SK-N-SH (cell line): Measurements from ENCODE around the gene ZBTB24. TPM values are rescaled to one million over a fixed set of nuclear protein-coding genes. Genes with fewer than 3 reads are reported as not detected.

Source experiments
- CTCF ChIA-PET: fragments of 300-600, 350-600 bp; formaldehyde crosslinking; extraction: SDS; loops from one replicate; lab custom pipeline; 2021; lab: Yijun Ruan, JAX
- POLR2A ChIA-PET: fragments of 350-600 bp; sonication (Branson Sonifier 250); formaldehyde crosslinking; extraction: SDS; loops from one replicate; lab custom pipeline; 2020; ENCODE audit warnings: antibody characterized with exemption, inconsistent platforms; lab: Yijun Ruan, JAX
- DNase-seq: peaks from one replicate; pipeline ENCODE4 v3.0.0; 2012
- H2AFZ ChIP-seq: fragments of 200-600 bp; sonication (generic); 2 replicates; pipeline ENCODE4 v1.8.1; 2016; ENCODE audit warnings: antibody characterized with exemption, mild to moderate bottlenecking, low read depth
- H3F3A ChIP-seq: fragments of 200-600 bp; sonication (generic); replicated peaks from 2 replicates; pipeline ENCODE3; 2016; ENCODE audit warnings: antibody characterized with exemption, mild to moderate bottlenecking; ENCODE audit not compliant: insufficient read depth
- H3K27ac ChIP-seq, 2 experiments: fragments of 200-500 bp in 1 of 2; fragments of 200-600 bp in 1 of 2; sonication (Bioruptor generic) in 1 of 2; sonication (generic), shearing (Covaris generic) in 1 of 2; 2 replicates each; pipeline versions ENCODE4 v1.5.1 to v1.6.1; 2014 to 2016; ENCODE audit warnings: low read depth in 2 of 2, inconsistent platforms in 1 of 2, low read length in 1 of 2, mild to moderate bottlenecking in 1 of 2, mixed read lengths in 1 of 2
- H3K27me3 ChIP-seq: fragments of 200-600 bp; sonication (generic), shearing (Covaris generic); 2 replicates; pipeline ENCODE4 v1.6.1; 2016; ENCODE audit warnings: mixed run types; ENCODE audit not compliant: insufficient read depth
- H3K36me3 ChIP-seq, 2 experiments: fragments of 200-500 bp in 1 of 2; fragments of 200-600 bp in 1 of 2; sonication (Bioruptor generic) in 1 of 2; sonication (generic) in 1 of 2; replicated peaks in 1 of 2; 2 replicates each; pipeline versions ENCODE3 to v1.5.1; 2014 to 2016; ENCODE audit warnings: low read length in 1 of 2, mild to moderate bottlenecking in 1 of 2; ENCODE audit not compliant: insufficient read depth in 2 of 2, control insufficient read depth in 1 of 2
- H3K4me1 ChIP-seq, 2 experiments: fragments of 200-500 bp in 1 of 2; fragments of 200-600 bp in 1 of 2; sonication (Bioruptor generic) in 1 of 2; sonication (generic), shearing (Covaris generic) in 1 of 2; 2 replicates each; pipeline versions ENCODE4 v1.5.1 to v1.6.1; 2014 to 2016; ENCODE audit warnings: low read depth in 1 of 2, low read length in 1 of 2, mixed run types in 1 of 2; ENCODE audit not compliant: insufficient read depth in 2 of 2, control insufficient read depth in 1 of 2
- H3K4me2 ChIP-seq: fragments of 200-600 bp; sonication (generic), shearing (Covaris generic); 2 replicates; pipeline ENCODE4 v1.6.1; 2017; ENCODE audit warnings: mixed run types
- H3K4me3 ChIP-seq, 2 experiments: fragments of 200-500 bp in 1 of 2; fragments of 200-600 bp in 1 of 2; sonication (Bioruptor generic) in 1 of 2; sonication (generic), shearing (Covaris generic) in 1 of 2; 2 replicates each; pipeline versions ENCODE4 v1.5.1 to v1.8.1; 2014 to 2016; ENCODE audit warnings: low read depth in 2 of 2, inconsistent platforms in 1 of 2, low read length in 1 of 2, mild to moderate bottlenecking in 1 of 2, mixed read lengths in 1 of 2, moderate library complexity in 1 of 2
- H3K79me2 ChIP-seq: fragments of 200-600 bp; sonication (generic); 2 replicates; pipeline ENCODE4 v1.8.1; 2017; ENCODE audit warnings: mild to moderate bottlenecking; ENCODE audit not compliant: insufficient read depth
- H3K9ac ChIP-seq: fragments of 200-600 bp; sonication (generic); 2 replicates; pipeline ENCODE4 v1.6.1; 2017; ENCODE audit warnings: mixed run types
- H3K9me2 ChIP-seq: fragments of 200-600 bp; sonication (generic); 2 replicates; pipeline ENCODE4 v1.6.1; 2017; ENCODE audit warnings: mixed run types
- H3K9me3 ChIP-seq: fragments of 200-600 bp; sonication (generic); 2 replicates; pipeline ENCODE4 v1.6.1; 2017; ENCODE audit warnings: mixed run types, mild to moderate bottlenecking, moderate library complexity
- H4K20me1 ChIP-seq: fragments of 200-600 bp; sonication (generic); 2 replicates; pipeline ENCODE4 v1.6.1; 2017; ENCODE audit warnings: mild to moderate bottlenecking, mixed run types; ENCODE audit not compliant: insufficient read depth
- CHD2 ChIP-seq: fragments of 150-350 bp; IDR thresholded peaks from 2 replicates; pipeline ENCODE4 v1.6.1; 2018; ENCODE audit warnings: low read length; ENCODE audit not compliant: partially characterized antibody
- CTCF ChIP-seq: fragments of 200-600 bp; sonication (generic); IDR thresholded peaks from 2 replicates; pipeline ENCODE4 v1.6.1; 2017; ENCODE audit warnings: antibody characterized with exemption, mild to moderate bottlenecking, moderate library complexity
- ELF1 ChIP-seq: IDR thresholded peaks from 2 replicates; pipeline ENCODE4 v1.4.0; 2012
- EP300 ChIP-seq, 2 experiments: IDR thresholded peaks; 2 replicates each; pipeline versions ENCODE4 v1.4.0 to v1.6.1; 2012; ENCODE audit warnings: borderline replicate concordance in 1 of 2, low read depth in 1 of 2, low read length in 1 of 2
- EZH2phosphoT487 ChIP-seq: fragments of 200-600 bp; sonication (generic); IDR thresholded peaks from 2 replicates; pipeline ENCODE4 v1.6.1; 2017; ENCODE audit warnings: low read depth, mixed run types, mild to moderate bottlenecking, antibody characterized with exemption, moderate library complexity, borderline replicate concordance
- FOXJ3 ChIP-seq: sonication (generic); formaldehyde crosslinking; IDR thresholded peaks from 2 replicates; pipeline ENCODE4 v1.5.1; 2020; ENCODE audit warnings: mild to moderate bottlenecking, missing genetic modification reagents
- GABPA ChIP-seq: IDR thresholded peaks from 2 replicates; pipeline ENCODE4 v1.4.0; 2012; ENCODE audit warnings: low read depth, mild to moderate bottlenecking
- GATA2 ChIP-seq: sonication (generic); formaldehyde crosslinking; IDR thresholded peaks from 2 replicates; pipeline ENCODE4 v1.5.0; 2020; ENCODE audit warnings: mild to moderate bottlenecking, missing genetic modification reagents
- JUND ChIP-seq: IDR thresholded peaks from 2 replicates; pipeline ENCODE4 v1.4.0; 2012
- NFIC ChIP-seq: IDR thresholded peaks from 2 replicates; pipeline ENCODE4 v1.4.0; 2012; ENCODE audit warnings: borderline replicate concordance
- POLR2AphosphoS5 ChIP-seq: IDR thresholded peaks from 2 replicates; pipeline ENCODE4 v1.6.1; 2012; ENCODE audit warnings: low read depth, low read length
- RAD21 ChIP-seq: IDR thresholded peaks from 2 replicates; pipeline ENCODE4 v1.6.1; 2012; ENCODE audit warnings: mild to moderate bottlenecking, low read length
- RCOR1 ChIP-seq: fragments of 150-350 bp; IDR thresholded peaks from 2 replicates; pipeline ENCODE4 v1.6.1; 2017; ENCODE audit warnings: antibody characterized with exemption, low read length
- SIN3A ChIP-seq: IDR thresholded peaks from 2 replicates; pipeline ENCODE4 v1.6.1; 2012; ENCODE audit warnings: low read depth, mild to moderate bottlenecking, low read length, moderate library complexity, borderline replicate concordance
- SMC3 ChIP-seq: IDR thresholded peaks from 2 replicates; pipeline ENCODE4 v1.6.1; 2012; ENCODE audit warnings: low read depth, low read length, improper control_type of control experiment
- TAF1 ChIP-seq: IDR thresholded peaks from 2 replicates; pipeline ENCODE4 v1.6.1; 2012; ENCODE audit warnings: low read depth, mild to moderate bottlenecking, low read length, moderate library complexity, borderline replicate concordance
- YY1 ChIP-seq: IDR thresholded peaks from 2 replicates; pipeline ENCODE4 v1.4.0; 2012; ENCODE audit warnings: low read depth, mild to moderate bottlenecking
- WGBS: methylation state at CpG from one replicate; pipeline ENCODE4 v1.1.6; 2017; ENCODE audit warnings: low lambda C conversion rate; 5-methylcytosine and 5-hydroxymethylcytosine counted together
- polyA plus RNA-seq, 3 experiments: library from polyadenylated mRNA; depleted of rRNA; stranded (reverse); fragments of >200 nt; gene quantifications; 2 replicates each; pipeline ENCODE4 v1.2.3, GENCODE V29; 2012
- TF ChIP-seq, protein P1 (sequence below): IDR thresholded peaks from 2 replicates; pipeline ENCODE4 v1.4.0; 2012; ENCODE audit warnings: low read depth, borderline replicate concordance
- TF ChIP-seq, protein P2 (sequence below): IDR thresholded peaks from 2 replicates; pipeline ENCODE4; 2012
- TF ChIP-seq, protein P3 (sequence below): IDR thresholded peaks from 2 replicates; pipeline ENCODE4 v1.4.0; 2012; ENCODE audit warnings: low read depth

ZBTB24 gene
- polyA plus RNA-seq, 1 of the 3 experiments (the other 2 are of a cell fraction): 1.7 TPM

- H3K4me3 ChIP-seq: no peak overlapping the region
- ChIA-PET POLR2A (interaction anchor here (4.6 kb wide), 1 partner anchor 11 kb away, joined by 43 read pairs; the partner anchor contains the start of genes PPIL6 and SMPD2), CTCF (interaction anchor here (0.7 to 5.9 kb wide), 3 partner anchors 11 to 33 kb away, joined by 3 to 47 read pairs (median 3); partner anchors contain the start of genes PPIL6 and SMPD2)
- H3K9me2 ChIP-seq: no peaks in the 10 kb centered on the region
- H2AFZ ChIP-seq: no peak overlapping the region
- no peaks in the 10 kb centered on the region for H4K20me1 ChIP-seq
- peaks cover 0 to 25% of the 10 kb centered on the region in 2 experiments; a peak in 3 of 4 replicates for H3K4me1 ChIP-seq
- H3K27ac ChIP-seq: no peak overlapping the region
- H3K4me2 ChIP-seq: no peak overlapping the region
- 57% methylated on average over 1 of the region's 2 CpGs for WGBS
- H3F3A ChIP-seq: peaks cover 8% of the 10 kb centered on the region
- no peak for DNase-seq
- no peaks in the 10 kb centered on the region for H3K9me3 ChIP-seq
- H3K27me3 ChIP-seq: no peaks in the 10 kb centered on the region
- H3K36me3 ChIP-seq: peaks cover 10 to 20% of the 10 kb centered on the region in 2 experiments
- TF ChIP-seq RAD21 (no peak), TAF1 (no peak), JUND (no peak), POLR2AphosphoS5 (no peak), CHD2 (no peak), EP300 (IDR thresholded peaks at IDR 0.05; ENCODE audit: borderline replicate concordance in 1 of 2, low read depth in 1 of 2, low read length in 1 of 2) (no peak), ELF1 (no peak)
- TF ChIP-seq, protein P1, sequence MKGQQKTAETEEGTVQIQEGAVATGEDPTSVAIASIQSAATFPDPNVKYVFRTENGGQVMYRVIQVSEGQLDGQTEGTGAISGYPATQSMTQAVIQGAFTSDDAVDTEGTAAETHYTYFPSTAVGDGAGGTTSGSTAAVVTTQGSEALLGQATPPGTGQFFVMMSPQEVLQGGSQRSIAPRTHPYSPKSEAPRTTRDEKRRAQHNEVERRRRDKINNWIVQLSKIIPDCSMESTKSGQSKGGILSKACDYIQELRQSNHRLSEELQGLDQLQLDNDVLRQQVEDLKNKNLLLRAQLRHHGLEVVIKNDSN: no peak
- H3K9ac ChIP-seq: no peak overlapping the region
- H3K79me2 ChIP-seq: peaks cover 31% of the 10 kb centered on the region; the same call in 1 of the 2 replicates
These were observed 29.9 kb downstream of the ZBTB24 start for GRCh38 chr6:109453156-109453555.

- Histone ChIP-seq H3K9ac (no peak overlapping the region), H3K4me2 (no peak overlapping the region), H3F3A (peaks cover 3% of the 10 kb centered on the region), H3K4me1 (peaks cover 0 to 25% of the 10 kb centered on the region in 2 experiments; a peak in 2 of 4 replicates), H2AFZ (no peak overlapping the region), H3K36me3 (peaks cover 10 to 21% of the 10 kb centered on the region in 2 experiments), H3K4me3 (no peak overlapping the region), H3K9me2 (no peaks in the 10 kb centered on the region), H3K27ac (no peak overlapping the region), H3K27me3 (no peaks in the 10 kb centered on the region), H4K20me1 (no peaks in the 10 kb centered on the region), H3K9me3 (no peaks in the 10 kb centered on the region), H3K79me2 (peaks cover 31% of the 10 kb centered on the region; the same call in 1 of the 2 replicates)
- 98% methylated on average over 9 of the region's 9 CpGs for WGBS
- ChIA-PET CTCF (interaction anchor here (5.9 kb wide), 1 partner anchor 10 kb away, joined by 47 read pairs; the partner anchor contains the start of genes PPIL6 and SMPD2), POLR2A (no interaction called here)
- DNase-seq: no peak
- TF ChIP-seq GATA2 (CRISPR knock-in tag) (no peak), CTCF (no peak), FOXJ3 (CRISPR knock-in tag) (no peak), SIN3A (no peak), EP300 (IDR thresholded peaks at IDR 0.05; ENCODE audit: borderline replicate concordance in 1 of 2, low read depth in 1 of 2, low read length in 1 of 2) (no peak), YY1 (no peak), GABPA (no peak), EZH2phosphoT487 (no peak), SMC3 (no peak), RCOR1 (no peak), NFIC (no peak), CHD2 (no peak)
- TF ChIP-seq, protein P1: no peak
- TF ChIP-seq, protein P2, sequence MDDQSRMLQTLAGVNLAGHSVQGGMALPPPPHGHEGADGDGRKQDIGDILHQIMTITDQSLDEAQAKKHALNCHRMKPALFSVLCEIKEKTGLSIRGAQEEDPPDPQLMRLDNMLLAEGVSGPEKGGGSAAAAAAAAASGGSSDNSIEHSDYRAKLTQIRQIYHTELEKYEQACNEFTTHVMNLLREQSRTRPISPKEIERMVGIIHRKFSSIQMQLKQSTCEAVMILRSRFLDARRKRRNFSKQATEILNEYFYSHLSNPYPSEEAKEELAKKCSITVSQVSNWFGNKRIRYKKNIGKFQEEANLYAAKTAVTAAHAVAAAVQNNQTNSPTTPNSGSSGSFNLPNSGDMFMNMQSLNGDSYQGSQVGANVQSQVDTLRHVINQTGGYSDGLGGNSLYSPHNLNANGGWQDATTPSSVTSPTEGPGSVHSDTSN: no peak
- TF ChIP-seq, protein P3, sequence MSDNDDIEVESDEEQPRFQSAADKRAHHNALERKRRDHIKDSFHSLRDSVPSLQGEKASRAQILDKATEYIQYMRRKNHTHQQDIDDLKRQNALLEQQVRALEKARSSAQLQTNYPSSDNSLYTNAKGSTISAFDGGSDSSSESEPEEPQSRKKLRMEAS: no peak
These were observed 30.8 kb downstream of the ZBTB24 start for GRCh38 chr6:109452181-109452580.
